CD4-positive, alpha-beta T cell treated with Interleukin-17A for 4 hours (primary cell): ENCODE data around the gene GON4L.
"Not testable (repeated sequence)": the region's sequence is repeated elsewhere in the genome, so short reads cannot be mapped to it uniquely, and the experiment has no call there.

Experiments
- DNase-seq: peaks from one replicate; pipeline ENCODE4 v3.0.0-alpha.2; 2020; ENCODE audit warnings: mixed read lengths

GON4L gene

DNA sequence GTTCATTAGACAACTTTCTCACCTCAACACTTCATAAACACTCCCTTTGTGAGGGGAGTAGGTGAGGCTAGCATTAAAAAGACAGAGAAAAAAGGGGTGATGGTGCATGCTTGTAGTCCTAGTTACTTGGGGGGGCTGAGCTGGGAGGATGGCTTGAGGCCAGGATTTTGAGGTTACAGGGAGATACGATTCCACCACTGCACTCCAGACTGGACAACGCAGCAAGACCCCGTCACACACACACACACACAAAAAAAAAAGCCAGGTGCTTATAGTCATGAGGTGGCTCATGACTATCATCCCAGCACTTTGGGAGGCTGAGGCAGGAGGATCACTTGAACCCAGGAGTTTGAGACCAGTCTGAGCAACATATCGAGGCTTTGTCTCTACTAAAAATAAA lies 29.6 kb downstream of the GON4L start:
- no peak for DNase-seq

DNA sequence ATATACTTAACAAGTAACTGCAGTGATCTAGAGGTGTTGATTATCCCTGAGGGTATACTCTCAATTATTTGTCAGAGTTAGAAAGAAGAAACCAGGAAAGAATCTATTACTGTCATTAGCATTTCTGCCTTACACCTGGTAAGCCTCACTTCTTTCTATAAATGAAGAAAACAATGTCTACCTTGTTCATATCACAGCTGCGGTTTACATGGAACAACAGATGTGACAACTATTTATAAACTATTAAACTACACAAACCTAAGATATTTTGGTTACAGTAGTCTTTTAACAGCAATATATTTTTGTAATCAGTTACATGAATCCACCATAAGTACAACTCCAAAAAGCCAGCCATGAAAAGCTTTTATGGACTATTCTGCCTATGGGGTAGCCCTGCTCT lies 40.7 kb downstream of the GON4L start:
- no peak for DNase-seq

DNA sequence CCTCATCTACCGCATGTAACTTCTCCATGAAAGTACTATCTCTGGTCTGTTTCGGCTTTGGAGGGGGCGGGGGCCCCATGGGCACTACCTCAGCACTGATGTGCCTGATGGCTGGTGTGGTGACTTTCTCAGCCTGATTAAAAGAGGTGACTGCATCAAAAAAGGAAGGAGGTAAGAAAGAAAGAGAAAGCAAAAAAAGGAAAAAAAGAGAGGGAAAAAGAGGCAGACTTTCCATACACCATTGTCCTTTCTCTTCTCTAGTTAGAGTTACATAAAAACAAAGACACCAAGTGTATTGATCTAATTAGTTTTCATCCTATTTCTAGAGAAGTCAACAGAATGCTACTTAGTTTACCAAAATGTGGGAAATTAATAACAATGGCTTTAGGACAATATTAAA lies 43.3 kb downstream of the GON4L start:
- DNase-seq: no peak

DNA sequence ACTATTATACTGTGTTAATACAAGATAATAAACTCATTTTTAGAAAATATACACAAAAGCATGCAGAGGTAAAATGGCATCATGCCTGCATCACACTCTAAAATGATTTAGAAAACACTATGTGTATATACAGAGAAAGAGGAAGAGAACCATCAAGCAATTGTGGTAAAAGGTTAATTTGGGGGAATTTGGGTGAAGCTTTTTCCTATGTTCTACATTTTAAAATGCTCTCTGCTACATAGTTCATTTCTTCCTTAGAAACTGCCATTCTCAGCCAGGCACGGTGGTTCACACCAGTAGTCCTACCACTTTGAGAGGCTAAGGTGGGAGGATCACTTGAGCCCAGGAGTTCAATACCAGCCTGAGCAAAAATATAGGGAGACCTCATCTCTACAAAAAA lies 44.1 kb downstream of the GON4L start:
- no peak for DNase-seq

DNA sequence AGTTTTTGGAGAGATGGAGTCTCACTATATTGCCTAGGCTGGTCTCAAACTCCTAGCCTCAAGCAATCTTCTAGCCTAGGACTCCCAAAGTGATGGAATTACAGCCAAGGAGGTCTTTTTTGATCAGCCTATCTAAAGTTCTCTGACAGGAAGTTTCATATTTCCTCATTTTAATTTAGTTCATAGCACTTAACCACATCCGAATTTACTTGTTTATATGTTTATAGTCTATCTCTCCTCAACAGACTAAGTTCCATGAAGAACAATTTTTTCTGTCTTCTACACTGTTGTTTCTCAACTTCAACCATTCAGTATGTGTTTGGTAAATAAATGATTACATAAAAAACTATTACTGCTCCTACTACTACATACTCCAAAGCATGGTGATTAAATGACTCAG lies 47.9 kb downstream of the GON4L start:
- no peak for DNase-seq

DNA sequence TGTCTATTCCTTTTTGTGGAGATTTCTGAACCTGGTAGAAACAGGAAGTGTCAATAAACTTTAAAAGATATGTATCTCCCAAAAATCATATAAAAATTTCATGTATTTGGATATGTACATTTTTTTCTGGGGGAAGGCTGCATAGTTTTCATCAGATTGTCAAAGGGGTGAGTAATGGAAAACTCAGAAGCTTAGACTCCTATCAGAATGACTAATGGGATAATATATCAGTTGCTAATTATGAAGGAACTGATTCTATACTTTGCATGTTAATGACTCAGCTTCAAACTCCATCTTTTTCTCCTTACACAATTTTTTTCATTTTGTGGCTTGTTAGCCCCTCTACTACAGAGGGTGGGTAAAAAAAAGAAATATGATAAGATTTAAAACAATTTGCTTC lies 55.9 kb downstream of the GON4L start:
- no peak for DNase-seq

DNA sequence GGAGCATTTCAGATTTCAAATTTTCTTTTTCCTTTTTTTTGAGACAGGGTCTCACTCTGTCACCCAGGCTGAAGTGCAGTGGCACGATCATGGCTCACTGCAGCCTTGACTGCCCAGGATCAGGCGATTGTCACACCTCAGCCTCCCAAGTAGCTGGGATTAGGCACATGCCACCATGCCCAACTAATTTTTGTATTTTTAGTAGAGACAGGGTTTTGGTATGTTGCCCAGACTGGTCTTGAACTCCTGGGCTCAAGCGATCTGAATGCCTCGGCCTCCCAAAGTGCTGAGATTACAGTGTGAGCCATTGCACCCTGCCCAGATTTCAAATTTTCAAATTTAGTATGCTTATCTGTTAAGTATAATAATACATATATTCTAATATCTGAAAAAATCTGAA lies 61.4 kb downstream of the GON4L start:
- not testable (repeated sequence) for DNase-seq

DNA sequence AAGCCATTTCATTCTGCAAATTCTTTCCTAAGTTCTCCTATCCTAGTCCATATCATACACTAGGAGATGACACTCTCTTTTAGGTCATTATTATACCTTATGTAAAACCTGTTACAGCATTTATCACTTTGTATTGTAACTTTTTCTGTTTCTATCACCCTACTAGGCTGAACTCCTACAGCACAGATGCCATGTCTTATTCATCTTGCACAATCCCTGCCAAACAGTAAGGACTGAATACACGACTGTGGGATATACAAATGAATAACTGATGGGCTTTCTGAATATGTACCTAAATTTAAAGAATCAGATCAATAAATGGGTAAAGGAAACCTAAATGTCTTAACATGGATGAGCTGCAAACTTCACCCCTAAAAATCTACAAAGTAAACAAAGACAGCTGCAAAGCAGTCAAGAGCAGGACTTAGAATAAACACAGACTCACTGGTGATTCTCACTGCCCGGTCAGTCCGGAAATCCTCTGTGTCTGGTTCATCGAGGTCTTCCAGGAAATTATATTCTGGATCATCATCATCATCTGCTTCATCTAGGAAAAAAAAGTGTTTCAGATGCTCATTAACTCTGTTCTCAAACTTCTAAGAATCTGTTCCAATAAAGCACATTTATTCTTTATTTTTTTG lies 62.3 kb downstream of the GON4L start:
- DNase-seq: no peak

DNA sequence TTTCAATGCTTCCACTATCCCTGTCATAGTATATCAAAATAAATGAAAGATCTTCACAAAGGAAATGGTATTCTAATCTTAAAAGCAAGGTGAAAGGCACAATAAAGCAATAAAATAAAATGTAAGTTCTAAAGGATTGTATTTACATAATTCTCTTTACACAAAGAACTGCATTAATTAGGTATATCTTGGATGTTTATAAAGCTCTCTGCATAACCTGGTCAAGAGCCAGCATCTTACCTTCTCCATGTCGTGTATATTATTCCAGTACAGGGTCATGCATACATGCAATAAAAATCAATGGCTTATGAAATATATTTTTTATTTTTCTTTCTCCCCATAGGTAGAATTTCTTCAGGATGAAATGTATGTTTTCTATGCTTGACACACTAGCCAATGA lies 63.8 kb downstream of the GON4L start:
- DNase-seq: no peak

DNA sequence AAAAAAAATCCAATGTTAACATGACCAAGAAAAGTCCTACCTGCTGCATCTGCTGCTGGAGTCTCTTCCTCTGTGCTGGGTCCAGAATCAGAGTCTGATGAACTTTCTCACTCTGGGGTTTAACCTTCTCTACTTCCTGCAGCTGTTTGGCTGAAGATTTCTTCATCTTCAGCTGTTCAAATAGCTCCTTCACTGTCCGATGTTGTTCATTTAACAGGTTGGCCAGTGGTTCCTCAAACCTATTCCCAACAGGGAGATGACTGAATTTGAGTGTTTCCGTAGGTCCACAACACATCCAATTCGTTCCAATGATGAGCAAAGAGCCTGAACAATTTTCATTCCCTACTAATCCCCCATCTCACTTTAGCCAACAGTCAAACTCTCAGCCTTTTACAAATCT lies 79.4 kb downstream of the GON4L start:
- DNase-seq: no peak

DNA sequence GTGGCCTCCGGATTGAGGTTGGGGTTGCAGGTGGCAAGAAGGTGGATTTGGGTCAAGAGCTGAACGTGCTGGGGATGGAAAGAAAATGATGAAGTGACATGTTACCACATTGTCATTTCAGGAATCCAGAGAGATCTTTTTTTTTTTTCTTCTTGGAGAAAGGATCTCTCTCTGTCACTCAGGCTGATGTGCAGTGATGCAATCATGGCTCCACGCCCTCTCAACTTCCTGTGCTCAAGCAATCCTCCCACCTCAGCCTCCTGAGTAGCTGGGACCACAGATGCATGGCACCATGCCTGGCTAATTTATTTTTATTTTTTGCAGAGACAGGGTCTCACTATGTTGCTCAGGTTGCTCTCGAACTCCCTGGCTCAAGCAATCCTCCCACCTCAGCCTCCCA lies 80.6 kb downstream of the GON4L start:
- no peak for DNase-seq

DNA sequence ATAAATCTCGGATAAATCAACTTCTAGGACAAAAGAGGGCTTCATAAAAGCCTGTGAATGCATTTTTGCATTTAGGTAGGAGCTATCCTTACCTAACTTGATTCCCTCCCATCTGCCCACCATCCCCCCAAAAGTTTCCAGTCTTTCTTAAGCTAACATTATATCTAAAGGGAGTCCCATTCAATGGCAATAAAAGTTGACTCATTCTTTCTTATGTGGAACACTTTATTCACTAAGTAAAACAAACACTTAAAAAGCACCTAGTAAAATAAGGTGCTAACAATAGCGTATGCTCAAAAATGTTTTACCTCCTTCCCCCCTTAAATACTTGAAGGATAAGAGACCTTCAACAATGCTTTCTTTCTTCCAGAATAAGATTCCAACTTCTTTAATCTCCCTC lies 83.8 kb downstream of the GON4L start:
- no peak for DNase-seq

DNA sequence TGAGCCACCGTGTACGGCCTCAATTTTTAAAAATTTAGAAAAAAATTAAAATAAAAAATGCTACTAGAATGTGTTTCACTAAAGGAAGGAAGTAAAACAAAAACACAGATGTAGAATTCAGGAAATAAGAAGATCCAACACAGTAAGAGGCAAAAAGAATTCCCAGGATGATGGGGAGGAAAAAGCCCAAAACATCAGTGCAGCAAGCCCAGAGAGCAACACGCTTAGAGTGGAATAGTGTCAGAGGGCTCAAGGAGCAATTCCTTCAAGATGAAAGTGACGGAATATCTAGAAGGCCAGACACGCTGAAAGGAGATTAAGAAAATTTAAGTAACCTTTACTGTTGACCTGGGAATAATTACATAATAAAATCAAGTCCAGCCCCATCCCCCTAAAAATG lies 87.8 kb downstream of the GON4L start:
- no peak for DNase-seq

DNA sequence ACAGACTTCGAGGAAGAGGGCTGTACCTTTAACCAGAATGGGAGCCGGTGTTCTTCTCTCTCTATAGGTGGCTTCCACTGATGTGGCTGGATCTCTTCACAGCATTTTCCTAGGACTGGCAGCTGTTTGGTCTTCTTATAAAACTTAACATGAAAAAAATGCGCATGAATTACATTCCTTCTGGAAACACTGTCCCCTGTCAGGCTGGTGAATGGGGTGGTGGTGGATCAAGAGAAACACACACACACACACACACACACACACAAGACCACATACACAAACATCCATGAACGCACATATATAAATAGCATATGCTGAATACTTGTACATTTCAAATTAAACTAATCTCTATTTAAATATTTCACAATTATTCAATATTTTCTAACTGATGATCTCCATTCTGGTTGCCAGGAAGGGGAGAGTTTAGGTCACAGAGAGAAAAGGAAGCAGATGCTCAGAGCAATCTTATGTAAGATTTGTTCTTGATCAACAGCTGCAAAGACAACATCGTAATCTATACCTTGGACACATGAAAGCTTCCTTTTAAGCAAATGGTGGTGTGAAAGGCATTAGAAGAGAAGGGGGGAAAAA lies 89.5 kb downstream of the GON4L start:
- not testable (repeated sequence) for DNase-seq

DNA sequence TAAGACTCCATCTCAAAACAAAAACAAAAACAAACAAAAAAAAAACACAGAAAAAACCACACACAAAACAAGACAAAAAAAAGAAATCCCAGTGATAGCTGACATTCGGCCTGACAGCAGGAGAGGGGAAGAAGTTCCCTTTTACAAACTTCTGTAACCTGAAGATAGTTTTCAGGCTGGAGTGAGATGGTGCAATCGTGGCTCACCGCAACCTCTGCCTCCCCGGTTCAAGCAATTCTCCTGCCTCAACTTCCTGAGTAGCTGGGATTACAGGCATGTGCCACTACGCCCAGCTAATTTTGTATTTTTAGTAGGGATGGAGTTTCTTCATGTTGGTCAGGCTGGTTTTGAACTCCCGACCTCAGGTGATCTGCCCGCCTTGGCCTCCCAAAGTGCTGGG lies 93.0 kb downstream of the GON4L start:
- DNase-seq: not testable (repeated sequence)

DNA sequence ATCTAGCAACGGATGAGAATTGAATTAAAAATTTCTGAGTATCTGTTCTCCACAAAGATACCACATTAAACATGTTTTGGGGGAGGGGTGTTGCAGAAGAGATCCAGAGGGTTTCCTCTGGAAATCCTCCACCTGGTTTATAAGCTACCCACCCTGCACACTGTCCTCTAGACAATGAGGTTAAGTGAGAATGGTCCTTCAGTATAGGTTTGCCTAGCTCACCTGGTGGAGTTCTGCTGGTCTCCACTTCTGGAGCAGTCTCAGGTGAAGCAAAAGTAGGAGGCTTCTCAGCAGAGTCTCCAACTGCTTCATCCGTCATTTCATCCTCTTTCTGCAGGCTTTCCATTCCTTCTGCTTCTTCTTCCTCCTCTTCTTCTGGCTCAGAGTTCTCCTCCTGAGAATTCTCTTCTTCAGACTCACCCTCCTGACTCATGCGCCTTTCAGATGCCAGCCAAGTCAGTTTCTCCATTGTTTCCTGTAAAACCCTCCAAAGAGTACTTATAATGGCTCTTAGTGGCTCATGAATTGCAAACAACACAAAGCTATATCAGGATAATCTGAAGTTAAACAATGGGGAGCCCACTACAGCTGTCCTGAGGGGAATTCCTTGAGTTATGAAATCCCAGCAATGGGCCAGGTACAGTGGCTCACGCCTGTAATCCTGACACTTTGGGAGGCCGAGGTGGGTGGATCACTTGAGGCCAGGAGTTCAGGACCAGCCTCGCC lies 93.8 kb downstream of the GON4L start:
- DNase-seq: not testable (repeated sequence)

DNA sequence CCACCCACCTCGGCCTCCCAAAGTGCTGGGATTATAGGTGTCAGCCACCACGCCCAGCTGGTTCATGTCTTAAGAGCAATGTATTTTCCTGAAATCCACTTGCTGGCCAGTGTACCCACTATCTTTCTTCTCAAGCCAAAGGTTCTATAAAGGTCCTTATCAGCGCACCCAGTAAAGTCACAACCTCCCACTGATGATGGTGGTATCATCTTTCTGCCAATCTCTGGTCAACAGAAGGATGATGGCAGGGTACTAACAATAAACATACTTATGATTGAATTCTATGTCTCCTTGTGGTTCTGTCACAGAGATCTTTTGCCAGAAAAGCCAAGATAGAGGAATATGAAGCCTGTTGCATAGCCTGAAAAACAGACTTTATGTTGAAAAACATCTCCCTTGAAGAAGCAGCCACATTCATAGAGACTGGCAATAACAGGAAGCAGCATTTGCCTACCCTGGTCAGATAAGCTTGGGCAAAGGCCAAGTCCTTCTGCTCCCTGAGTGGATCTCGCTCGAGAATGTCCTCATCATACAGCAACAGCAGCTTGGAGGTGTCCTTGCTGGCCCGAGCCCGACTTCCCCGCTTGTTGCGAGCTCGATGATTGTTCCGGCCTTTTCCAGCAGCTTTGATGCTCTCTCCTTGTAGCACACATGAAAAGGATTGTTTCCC lies 95.1 kb downstream of the GON4L start:
- no peak for DNase-seq

DNA sequence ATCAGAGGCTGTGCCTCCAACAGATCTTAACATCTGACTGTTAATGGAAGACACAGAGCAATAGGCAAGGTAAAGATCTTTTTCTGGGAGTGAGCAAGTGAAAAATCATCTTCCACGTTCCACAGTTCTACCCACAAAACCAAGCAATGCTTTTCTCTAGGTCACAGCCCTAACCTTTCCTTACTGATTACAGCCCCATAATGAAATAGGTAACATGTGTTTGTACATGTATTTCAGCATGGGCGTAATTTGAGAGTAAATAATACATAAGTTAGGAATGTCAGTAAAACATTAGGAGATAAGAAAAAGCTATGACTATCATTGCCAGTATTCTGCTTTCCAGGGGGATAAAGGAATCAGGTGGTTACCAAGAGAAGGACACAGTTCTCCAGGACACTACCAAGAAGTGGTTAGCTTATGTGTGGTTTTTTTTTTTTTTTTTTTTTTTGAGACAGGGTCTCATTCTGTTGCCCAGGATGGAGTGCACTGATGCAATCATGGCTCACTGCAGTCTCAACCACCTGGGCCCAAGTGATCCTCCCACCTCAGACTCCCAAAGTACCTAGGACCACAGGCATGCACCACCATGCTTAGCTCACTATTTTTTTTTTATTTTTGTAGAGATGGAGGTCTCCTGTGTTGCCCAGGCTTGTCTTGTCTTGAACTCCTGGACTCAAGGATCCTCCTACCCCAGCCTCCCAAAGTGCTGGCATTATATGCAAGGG lies 96.1 kb downstream of the GON4L start:
- no peak for DNase-seq

DNA sequence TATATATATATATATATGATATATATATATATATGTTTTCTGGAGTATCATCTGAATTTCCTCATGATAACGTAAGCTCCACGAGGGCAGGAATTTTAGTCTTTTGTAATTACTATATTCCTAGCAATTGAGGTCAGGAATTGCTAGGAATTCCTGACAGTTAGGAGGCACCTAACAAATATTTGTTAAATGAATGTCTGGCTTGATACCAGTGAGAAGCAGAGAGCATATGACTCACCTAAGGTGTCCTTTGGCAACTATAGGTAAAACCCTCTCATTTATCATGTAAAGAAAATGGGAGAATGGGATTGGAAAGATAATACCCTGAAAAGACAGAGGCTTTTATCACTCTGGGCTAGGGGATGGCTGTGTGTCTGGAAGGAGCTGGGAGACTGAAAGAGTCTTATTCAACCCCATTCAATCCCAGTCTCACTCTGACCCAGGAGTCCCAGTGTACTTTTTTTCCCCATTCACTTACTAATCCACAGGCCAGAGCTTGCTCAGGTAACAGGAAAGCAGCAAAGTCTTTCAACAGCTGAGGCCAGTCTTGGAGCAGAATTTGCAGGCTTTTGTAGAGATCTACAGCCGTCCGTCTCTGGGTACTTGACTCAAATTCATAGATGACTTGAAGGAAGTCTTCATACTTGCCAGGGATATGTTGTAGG lies 96.9 kb downstream of the GON4L start:
- DNase-seq: no peak

DNA sequence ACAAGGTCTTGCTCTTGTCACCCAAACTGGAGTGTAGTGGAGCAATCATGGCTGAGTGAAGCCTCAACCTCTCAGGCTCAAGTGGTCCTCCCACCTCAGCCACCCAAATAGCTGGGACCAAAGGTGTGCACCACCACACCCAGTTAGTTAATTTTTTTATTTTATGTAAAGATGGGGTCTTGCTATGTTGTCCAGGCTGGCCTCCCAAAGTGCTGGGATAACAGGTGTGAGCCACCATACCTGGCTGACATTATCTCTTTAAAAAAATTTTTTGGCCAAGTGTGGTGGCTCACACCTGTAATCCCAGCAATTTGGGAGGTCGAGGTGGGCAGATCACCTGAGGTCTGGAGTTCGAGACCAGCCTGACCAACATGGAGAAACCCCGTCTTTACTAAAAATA lies 98.0 kb downstream of the GON4L start:
- not testable (repeated sequence) for DNase-seq

DNA sequence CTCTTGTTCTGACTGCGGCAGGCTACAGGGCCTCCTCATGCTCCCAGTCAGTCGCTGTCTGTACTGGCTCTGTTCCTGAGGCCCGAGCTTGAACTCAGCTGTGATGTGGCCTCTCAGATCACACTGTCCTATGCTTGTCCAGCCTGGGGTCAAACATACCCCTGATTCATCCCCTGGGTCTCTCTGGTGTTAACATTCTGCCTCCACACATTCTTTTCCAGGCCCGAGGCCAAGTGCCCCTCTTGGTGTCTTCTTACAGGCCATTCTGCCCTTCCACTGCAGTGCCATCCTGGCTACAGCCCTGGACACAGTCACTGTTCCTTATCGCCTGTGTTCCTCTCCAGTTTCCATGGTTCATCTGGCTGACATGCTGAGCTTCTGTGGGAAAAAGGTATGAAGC lies 108.9 kb downstream of the GON4L start:
- DNase-seq: not testable (repeated sequence)

DNA sequence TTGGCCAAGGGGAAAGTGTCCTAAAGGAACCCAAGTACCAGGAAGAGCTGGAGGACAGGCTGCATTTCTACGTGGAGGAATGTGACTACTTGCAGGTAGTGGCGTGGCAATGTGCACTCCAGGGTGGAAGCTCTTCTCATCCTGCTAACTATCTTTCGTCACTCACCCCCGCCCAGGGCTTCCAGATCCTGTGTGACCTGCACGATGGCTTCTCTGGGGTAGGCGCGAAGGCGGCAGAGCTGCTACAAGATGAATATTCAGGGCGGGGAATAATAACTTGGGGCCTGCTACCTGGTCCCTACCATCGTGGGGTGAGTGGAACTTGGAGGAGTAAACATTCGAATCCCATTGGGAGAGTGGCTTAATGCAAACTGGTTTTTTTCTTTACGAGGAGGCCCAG lies 109.4 kb downstream of the GON4L start:
- DNase-seq: not testable (repeated sequence)
